HCT116 (cell line): ENCODE measurements around the gene SAMMSON. TPM values are rescaled to one million over a fixed set of nuclear protein-coding genes. Genes with fewer than 3 reads are reported as not detected.

Experiments used
- ATAC-seq: fragments of 200-7000 bp; cut with Tn5 transposase; 2 replicates; pipeline ENCODE4 v1.9.1; 2020; ENCODE audit warnings: mild to moderate bottlenecking, moderate library complexity
- BruUV-seq: library from RNA; stranded (reverse); fragments of 400-500 nt; replicated peaks from 2 replicates; lab custom pipeline; 2021; lab: Mats Ljungman, UMichigan
- CTCF ChIA-PET: fragments of 300-600 bp; sonication (Branson Sonifier 250); formaldehyde crosslinking; loops from one replicate; lab custom pipeline; 2021; ENCODE audit warnings: antibody characterized with exemption; lab: Charles Lee
- POLR2A ChIA-PET: fragments of 300-600, 350-600 bp; sonication (Branson Sonifier 250); formaldehyde crosslinking; loops from one replicate; lab custom pipeline; 2021; ENCODE audit warnings: antibody characterized with exemption; lab: Charles Lee
- RAD21 ChIA-PET, 2 experiments: fragments of 300-600 bp; sonication (Branson Sonifier 250); formaldehyde crosslinking; loops; one replicate each; lab custom pipeline; 2023; ENCODE audit warnings: low total read pairs in 2 of 2; ENCODE audit not compliant: uncharacterized antibody in 2 of 2, unreplicated experiment in 2 of 2, low non-redundant PET in 1 of 2; lab: Charles Lee
- DNase-seq: peaks from one replicate; pipeline ENCODE4 v3.0.0-alpha.2; 2010; ENCODE audit warnings: low read depth, low spot score
- H2AFZ ChIP-seq: fragments of 200-600 bp; shearing (Covaris generic), sonication (generic); 2 replicates; pipeline ENCODE4 v1.6.1; 2017; ENCODE audit warnings: low read depth, mixed run types, mixed read lengths, antibody characterized with exemption, low read length; ENCODE audit not compliant: poor library complexity, severe bottlenecking
- H3K27ac ChIP-seq: 2 replicates; pipeline ENCODE4 v1.5.1; 2012; ENCODE audit warnings: low read depth, low read length
- H3K27me3 ChIP-seq: fragments of 200-600 bp; sonication (generic); 2 replicates; pipeline ENCODE4 v1.6.1; 2016; ENCODE audit warnings: mixed run types, low read length, mixed read lengths; ENCODE audit not compliant: insufficient read depth
- H3K36me3 ChIP-seq, 2 experiments: fragments of 200-500 bp in 1 of 2; fragments of 200-600 bp in 1 of 2; sonication (Bioruptor generic) in 1 of 2; sonication (generic) in 1 of 2; 2 replicates each; pipeline versions ENCODE4 v1.5.1 to v1.6.1; 2014 to 2016; ENCODE audit warnings: low read length in 2 of 2, inconsistent platforms in 1 of 2, mixed read lengths in 1 of 2, mixed run types in 1 of 2; ENCODE audit not compliant: insufficient read depth in 2 of 2, control insufficient read depth in 1 of 2
- H3K4me1 ChIP-seq, 2 experiments: fragments of 200-600 bp in 1 of 2; sonication (generic) in 1 of 2; 2 replicates each; pipeline versions ENCODE4 v1.5.1 to v1.6.1; 2012 to 2017; ENCODE audit warnings: low read length in 2 of 2, inconsistent platforms in 1 of 2, mild to moderate bottlenecking in 1 of 2, mixed read lengths in 1 of 2, mixed run types in 1 of 2, moderate library complexity in 1 of 2; ENCODE audit not compliant: insufficient read depth in 2 of 2, control insufficient read depth in 1 of 2
- H3K4me2 ChIP-seq: fragments of 200-600 bp; sonication (generic); 2 replicates; pipeline ENCODE4 v1.6.1; 2017; ENCODE audit warnings: mixed run types, low read length, mixed read lengths
- H3K4me3 ChIP-seq, 2 experiments: fragments of 200-600 bp in 1 of 2; sonication (generic) in 1 of 2; replicated peaks in 1 of 2; 2 replicates each; pipeline ENCODE4 v1.5.1; 2011 to 2016; ENCODE audit warnings: low read length in 2 of 2, control low read depth in 1 of 2, low read depth in 1 of 2, mild to moderate bottlenecking in 1 of 2, mixed read lengths in 1 of 2, mixed run types in 1 of 2
- H3K79me2 ChIP-seq: fragments of 200-600 bp; sonication (generic); 2 replicates; pipeline ENCODE4 v1.6.1; 2017; ENCODE audit warnings: mild to moderate bottlenecking, mixed run types, low read length, moderate library complexity, mixed read lengths; ENCODE audit not compliant: insufficient read depth
- H3K9ac ChIP-seq: fragments of 200-600 bp; sonication (generic); 2 replicates; pipeline ENCODE4 v1.6.1; 2016; ENCODE audit warnings: low read length, mixed read lengths
- H3K9me2 ChIP-seq: fragments of 200-600 bp; sonication (generic), shearing (Covaris generic); 2 replicates; pipeline ENCODE4 v1.6.1; 2017; ENCODE audit warnings: mixed run types, mild to moderate bottlenecking, moderate library complexity; ENCODE audit not compliant: insufficient read depth
- H3K9me3 ChIP-seq, 2 experiments: fragments of 200-500 bp in 1 of 2; fragments of 200-600 bp in 1 of 2; sonication (Bioruptor generic) in 1 of 2; sonication (generic) in 1 of 2; 2 replicates each; pipeline ENCODE4 v1.6.1; 2014 to 2017; ENCODE audit warnings: low read length in 2 of 2, mixed read lengths in 2 of 2, inconsistent platforms in 1 of 2, low read depth in 1 of 2, mild to moderate bottlenecking in 1 of 2, mixed run types in 1 of 2, moderate library complexity in 1 of 2; ENCODE audit not compliant: control insufficient read depth in 1 of 2, insufficient read depth in 1 of 2
- H4K20me1 ChIP-seq: fragments of 200-600 bp; sonication (generic), shearing (Covaris generic); 2 replicates; pipeline ENCODE4 v1.6.1; 2017; ENCODE audit warnings: mixed run types, mild to moderate bottlenecking, moderate library complexity; ENCODE audit not compliant: insufficient read depth
- EGR1 ChIP-seq: IDR thresholded peaks from 2 replicates; pipeline ENCODE4 v1.6.1; 2012; ENCODE audit warnings: low read depth
- ELF1 ChIP-seq: IDR thresholded peaks from 2 replicates; pipeline ENCODE4 v1.6.1; 2012; ENCODE audit warnings: low read depth, borderline replicate concordance
- EZH2phosphoT487 ChIP-seq: fragments of 200-600 bp; IDR thresholded peaks from 2 replicates; pipeline ENCODE4 v1.6.1; 2018; ENCODE audit warnings: antibody characterized with exemption, borderline replicate concordance
- FOSL1 ChIP-seq: IDR thresholded peaks from 2 replicates; pipeline ENCODE4 v1.6.1; 2012; ENCODE audit warnings: low read depth
- JUND ChIP-seq: IDR thresholded peaks from 2 replicates; pipeline ENCODE4 v1.6.1; 2012
- POLR2A ChIP-seq: IDR thresholded peaks from 2 replicates; pipeline ENCODE4 v1.7.0; 2011; ENCODE audit warnings: borderline replicate concordance; ENCODE audit not compliant: insufficient read depth, insufficient read length; ENCODE audit errors: extremely low read depth
- RAD21 ChIP-seq: IDR thresholded peaks from 2 replicates; pipeline ENCODE4 v1.6.1; 2012; ENCODE audit warnings: low read depth, mild to moderate bottlenecking
- SIN3A ChIP-seq: IDR thresholded peaks from 2 replicates; pipeline ENCODE4 v1.6.1; 2012; ENCODE audit warnings: low read depth
- SP1 ChIP-seq: IDR thresholded peaks from 2 replicates; pipeline ENCODE4 v1.6.1; 2012; ENCODE audit warnings: low read depth
- SRF ChIP-seq: IDR thresholded peaks from 2 replicates; pipeline ENCODE4 v1.6.1; 2012; ENCODE audit warnings: low read depth
- YY1 ChIP-seq: IDR thresholded peaks from 2 replicates; pipeline ENCODE4 v1.6.1; 2011; ENCODE audit warnings: low read length, low read depth, moderate library complexity, mild to moderate bottlenecking; ENCODE audit not compliant: insufficient replicate concordance; ENCODE audit errors: extremely low read depth
- ZFX ChIP-seq: fragments of 450-650 bp; IDR thresholded peaks from 2 replicates; pipeline ENCODE4 v1.6.1; 2017
- ZNF274 ChIP-seq: fragments of 200-500 bp; sonication (Bioruptor generic); IDR thresholded peaks from 2 replicates; pipeline ENCODE4 v1.6.1; 2014; ENCODE audit warnings: mild to moderate bottlenecking, low read depth, low read length, inconsistent platforms
- intact Hi-C: fragments of 100-400 bp; cut with micrococcal nuclease; formaldehyde crosslinking; loops from 2 replicates; pipeline ENCODE4 v1.10.0; 2022
- total RNA-seq: library from RNA; stranded (reverse); gene quantifications from one replicate; pipeline ENCODE4 v1.2.1, GENCODE V29; 2021; ENCODE audit not compliant: unreplicated experiment
- TF ChIP-seq, protein P1 (sequence below): IDR thresholded peaks from 2 replicates; pipeline ENCODE4 v1.6.1; 2011; ENCODE audit warnings: mild to moderate bottlenecking, low read length, moderate library complexity; ENCODE audit not compliant: insufficient replicate concordance; ENCODE audit errors: extremely low read depth
- TF ChIP-seq, protein P2 (sequence below), 3 experiments: fragments of 200-600 bp in 1 of 3; sonication (generic) in 1 of 3; IDR thresholded peaks in 2 of 3; conservative IDR thresholded peaks in 1 of 3; 2 replicates each; pipeline ENCODE4 v1.5.1; 2012 to 2017; ENCODE audit warnings: low read depth in 2 of 3, low read length in 2 of 3, antibody characterized with exemption in 1 of 3, borderline replicate concordance in 1 of 3, control low read depth in 1 of 3, mild to moderate bottlenecking in 1 of 3, mixed read lengths in 1 of 3, mixed run types in 1 of 3, moderate library complexity in 1 of 3; ENCODE audit not compliant: insufficient read depth in 1 of 3
- TF ChIP-seq, protein P3 (sequence below): IDR thresholded peaks from 2 replicates; pipeline ENCODE4 v1.6.1; 2012
- TF ChIP-seq, protein P4 (sequence below): IDR thresholded peaks from 2 replicates; pipeline ENCODE4 v1.6.1; 2012
- TF ChIP-seq, protein P5 (sequence below): IDR thresholded peaks from 2 replicates; pipeline ENCODE4 v1.6.1; 2012; ENCODE audit warnings: low read depth

SAMMSON gene
- total RNA-seq, 1 experiment from 2014 or later = not detected

DNA sequence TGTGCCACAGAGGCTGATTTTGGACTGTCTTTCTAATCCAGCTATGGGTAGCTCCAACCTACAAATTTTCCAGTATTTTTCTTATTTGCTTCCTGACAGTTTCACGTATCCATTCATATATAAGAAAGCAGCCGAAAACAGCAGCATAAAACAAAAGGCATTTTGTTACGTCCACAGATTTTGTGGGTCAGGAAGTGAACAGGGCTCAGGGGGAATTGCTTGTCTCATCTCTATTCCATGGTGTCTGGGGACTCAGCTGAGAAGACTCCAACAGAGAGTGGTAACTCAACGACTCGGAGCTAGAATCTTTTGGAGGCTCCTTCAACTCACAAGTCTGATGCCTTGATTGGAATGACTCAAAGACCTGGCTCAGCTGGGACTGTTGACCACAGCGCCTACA lies 11.7 kb upstream of the SAMMSON start:
- no TSS peak for BruUV-seq
- intact Hi-C loops = no loop called here

More for the DNA sequence above, 11.7 kb upstream of the SAMMSON start:
- H4K20me1 ChIP-seq = no peaks in the 10 kb centered on the region
- TF ChIP-seq EZH2phosphoT487 = no peak
- no peak for TF ChIP-seq SP1
- no peak for TF ChIP-seq ZFX
- TF ChIP-seq, protein P1, sequence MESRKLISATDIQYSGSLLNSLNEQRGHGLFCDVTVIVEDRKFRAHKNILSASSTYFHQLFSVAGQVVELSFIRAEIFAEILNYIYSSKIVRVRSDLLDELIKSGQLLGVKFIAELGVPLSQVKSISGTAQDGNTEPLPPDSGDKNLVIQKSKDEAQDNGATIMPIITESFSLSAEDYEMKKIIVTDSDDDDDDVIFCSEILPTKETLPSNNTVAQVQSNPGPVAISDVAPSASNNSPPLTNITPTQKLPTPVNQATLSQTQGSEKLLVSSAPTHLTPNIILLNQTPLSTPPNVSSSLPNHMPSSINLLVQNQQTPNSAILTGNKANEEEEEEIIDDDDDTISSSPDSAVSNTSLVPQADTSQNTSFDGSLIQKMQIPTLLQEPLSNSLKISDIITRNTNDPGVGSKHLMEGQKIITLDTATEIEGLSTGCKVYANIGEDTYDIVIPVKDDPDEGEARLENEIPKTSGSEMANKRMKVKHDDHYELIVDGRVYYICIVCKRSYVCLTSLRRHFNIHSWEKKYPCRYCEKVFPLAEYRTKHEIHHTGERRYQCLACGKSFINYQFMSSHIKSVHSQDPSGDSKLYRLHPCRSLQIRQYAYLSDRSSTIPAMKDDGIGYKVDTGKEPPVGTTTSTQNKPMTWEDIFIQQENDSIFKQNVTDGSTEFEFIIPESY = no peak
- TF ChIP-seq, protein P2, sequence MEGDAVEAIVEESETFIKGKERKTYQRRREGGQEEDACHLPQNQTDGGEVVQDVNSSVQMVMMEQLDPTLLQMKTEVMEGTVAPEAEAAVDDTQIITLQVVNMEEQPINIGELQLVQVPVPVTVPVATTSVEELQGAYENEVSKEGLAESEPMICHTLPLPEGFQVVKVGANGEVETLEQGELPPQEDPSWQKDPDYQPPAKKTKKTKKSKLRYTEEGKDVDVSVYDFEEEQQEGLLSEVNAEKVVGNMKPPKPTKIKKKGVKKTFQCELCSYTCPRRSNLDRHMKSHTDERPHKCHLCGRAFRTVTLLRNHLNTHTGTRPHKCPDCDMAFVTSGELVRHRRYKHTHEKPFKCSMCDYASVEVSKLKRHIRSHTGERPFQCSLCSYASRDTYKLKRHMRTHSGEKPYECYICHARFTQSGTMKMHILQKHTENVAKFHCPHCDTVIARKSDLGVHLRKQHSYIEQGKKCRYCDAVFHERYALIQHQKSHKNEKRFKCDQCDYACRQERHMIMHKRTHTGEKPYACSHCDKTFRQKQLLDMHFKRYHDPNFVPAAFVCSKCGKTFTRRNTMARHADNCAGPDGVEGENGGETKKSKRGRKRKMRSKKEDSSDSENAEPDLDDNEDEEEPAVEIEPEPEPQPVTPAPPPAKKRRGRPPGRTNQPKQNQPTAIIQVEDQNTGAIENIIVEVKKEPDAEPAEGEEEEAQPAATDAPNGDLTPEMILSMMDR (IDR thresholded peaks at IDR 0.05 in 2 of 3, conservative IDR thresholded peaks at IDR 0.05 in 1 of 3; ENCODE audit: borderline replicate concordance in 1 of 3, insufficient read depth in 1 of 3, low read depth in 2 of 3, low read length in 2 of 3) = no peak
- TF ChIP-seq JUND = no peak
- no peak for TF ChIP-seq ELF1
- TF ChIP-seq, protein P3, sequence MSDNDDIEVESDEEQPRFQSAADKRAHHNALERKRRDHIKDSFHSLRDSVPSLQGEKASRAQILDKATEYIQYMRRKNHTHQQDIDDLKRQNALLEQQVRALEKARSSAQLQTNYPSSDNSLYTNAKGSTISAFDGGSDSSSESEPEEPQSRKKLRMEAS = no peak
- TF ChIP-seq, protein P4, sequence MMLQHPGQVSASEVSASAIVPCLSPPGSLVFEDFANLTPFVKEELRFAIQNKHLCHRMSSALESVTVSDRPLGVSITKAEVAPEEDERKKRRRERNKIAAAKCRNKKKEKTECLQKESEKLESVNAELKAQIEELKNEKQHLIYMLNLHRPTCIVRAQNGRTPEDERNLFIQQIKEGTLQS = no peak
- no peak for TF ChIP-seq POLR2A
- TF ChIP-seq YY1 = no peak
- TF ChIP-seq SRF = no peak
- no peak for TF ChIP-seq FOSL1
- TF ChIP-seq ZNF274 = no peak
- TF ChIP-seq EGR1 = no peak
- TF ChIP-seq, protein P5, sequence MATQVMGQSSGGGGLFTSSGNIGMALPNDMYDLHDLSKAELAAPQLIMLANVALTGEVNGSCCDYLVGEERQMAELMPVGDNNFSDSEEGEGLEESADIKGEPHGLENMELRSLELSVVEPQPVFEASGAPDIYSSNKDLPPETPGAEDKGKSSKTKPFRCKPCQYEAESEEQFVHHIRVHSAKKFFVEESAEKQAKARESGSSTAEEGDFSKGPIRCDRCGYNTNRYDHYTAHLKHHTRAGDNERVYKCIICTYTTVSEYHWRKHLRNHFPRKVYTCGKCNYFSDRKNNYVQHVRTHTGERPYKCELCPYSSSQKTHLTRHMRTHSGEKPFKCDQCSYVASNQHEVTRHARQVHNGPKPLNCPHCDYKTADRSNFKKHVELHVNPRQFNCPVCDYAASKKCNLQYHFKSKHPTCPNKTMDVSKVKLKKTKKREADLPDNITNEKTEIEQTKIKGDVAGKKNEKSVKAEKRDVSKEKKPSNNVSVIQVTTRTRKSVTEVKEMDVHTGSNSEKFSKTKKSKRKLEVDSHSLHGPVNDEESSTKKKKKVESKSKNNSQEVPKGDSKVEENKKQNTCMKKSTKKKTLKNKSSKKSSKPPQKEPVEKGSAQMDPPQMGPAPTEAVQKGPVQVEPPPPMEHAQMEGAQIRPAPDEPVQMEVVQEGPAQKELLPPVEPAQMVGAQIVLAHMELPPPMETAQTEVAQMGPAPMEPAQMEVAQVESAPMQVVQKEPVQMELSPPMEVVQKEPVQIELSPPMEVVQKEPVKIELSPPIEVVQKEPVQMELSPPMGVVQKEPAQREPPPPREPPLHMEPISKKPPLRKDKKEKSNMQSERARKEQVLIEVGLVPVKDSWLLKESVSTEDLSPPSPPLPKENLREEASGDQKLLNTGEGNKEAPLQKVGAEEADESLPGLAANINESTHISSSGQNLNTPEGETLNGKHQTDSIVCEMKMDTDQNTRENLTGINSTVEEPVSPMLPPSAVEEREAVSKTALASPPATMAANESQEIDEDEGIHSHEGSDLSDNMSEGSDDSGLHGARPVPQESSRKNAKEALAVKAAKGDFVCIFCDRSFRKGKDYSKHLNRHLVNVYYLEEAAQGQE = no peak
- no peak for TF ChIP-seq SIN3A
- no peak for TF ChIP-seq RAD21
- H3K9me3 ChIP-seq = no peaks in the 10 kb centered on the region
- DNase-seq (no peak), ATAC-seq (no peak)
- no peaks in the 10 kb centered on the region for H3K79me2 ChIP-seq
- H3K9me2 ChIP-seq = no peaks in the 10 kb centered on the region
- ChIA-PET RAD21 (no interaction called here), CTCF (no interaction called here), POLR2A (no interaction called here)
- H3K4me3 ChIP-seq = no peak overlapping the region
- H3K27ac ChIP-seq = no peak overlapping the region
- H3K4me1 ChIP-seq = no peaks in the 10 kb centered on the region
- H2AFZ ChIP-seq = no peak overlapping the region
- no peak overlapping the region for H3K4me2 ChIP-seq
- H3K9ac ChIP-seq = no peak overlapping the region
- H3K36me3 ChIP-seq = no peaks in the 10 kb centered on the region
- H3K27me3 ChIP-seq = no peaks in the 10 kb centered on the region
